ENCODE results near the gene HNRNPM.
"Not testable (repeated sequence)": the region's sequence is repeated elsewhere in the genome, so short reads cannot be mapped to it uniquely, and the experiment has no call there.

The HNRNPM gene

DNA sequence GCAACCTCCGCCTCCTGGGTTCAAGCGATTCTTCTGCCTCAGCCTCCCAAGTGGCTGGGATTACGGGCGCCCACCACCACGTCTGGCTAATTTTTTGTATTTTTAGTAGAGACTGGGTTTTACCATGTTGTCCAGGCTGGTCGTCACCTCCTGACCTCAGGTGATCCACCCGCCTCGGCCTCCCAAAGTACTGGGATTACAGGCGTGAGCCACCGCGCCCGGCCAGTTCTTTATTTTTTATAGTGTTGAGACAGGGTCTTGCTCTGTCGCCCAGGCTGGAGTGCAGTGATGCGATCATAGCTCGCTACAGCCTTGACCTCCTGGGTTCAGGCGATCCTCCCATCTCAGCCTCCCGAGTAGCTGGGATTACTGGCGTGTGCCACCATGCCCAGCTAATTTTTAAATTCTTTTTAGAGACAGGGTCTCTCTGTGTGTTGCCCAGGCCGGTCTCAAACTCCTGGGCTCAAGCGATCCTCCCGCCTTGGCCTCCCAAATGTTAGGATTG, 69.8 kb downstream of the HNRNPM start:
- not testable (repeated sequence) for DNase-seq

DNA sequence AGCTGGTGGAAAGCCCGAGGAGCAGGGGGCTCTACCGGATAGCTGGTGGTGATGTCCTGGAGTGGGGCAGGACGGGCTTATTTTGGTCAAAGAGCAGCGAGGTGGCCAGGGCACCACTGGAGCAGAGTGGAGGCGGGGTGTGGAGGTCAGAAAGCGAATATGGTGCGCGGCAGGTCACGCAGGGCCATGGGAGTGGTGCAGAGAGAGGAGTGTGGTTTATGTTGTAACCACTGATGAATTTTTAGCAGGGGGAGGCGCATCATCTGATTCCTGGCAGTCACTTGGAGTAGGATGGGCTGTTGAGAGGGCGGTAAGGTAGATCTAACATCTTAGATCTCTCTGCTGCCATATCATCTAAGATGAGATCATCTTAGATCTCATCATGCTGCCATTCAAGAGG, 70.5 kb downstream of the HNRNPM start:
- DNase-seq, result peak; percentile 36 to 80 (median 54)

DNA sequence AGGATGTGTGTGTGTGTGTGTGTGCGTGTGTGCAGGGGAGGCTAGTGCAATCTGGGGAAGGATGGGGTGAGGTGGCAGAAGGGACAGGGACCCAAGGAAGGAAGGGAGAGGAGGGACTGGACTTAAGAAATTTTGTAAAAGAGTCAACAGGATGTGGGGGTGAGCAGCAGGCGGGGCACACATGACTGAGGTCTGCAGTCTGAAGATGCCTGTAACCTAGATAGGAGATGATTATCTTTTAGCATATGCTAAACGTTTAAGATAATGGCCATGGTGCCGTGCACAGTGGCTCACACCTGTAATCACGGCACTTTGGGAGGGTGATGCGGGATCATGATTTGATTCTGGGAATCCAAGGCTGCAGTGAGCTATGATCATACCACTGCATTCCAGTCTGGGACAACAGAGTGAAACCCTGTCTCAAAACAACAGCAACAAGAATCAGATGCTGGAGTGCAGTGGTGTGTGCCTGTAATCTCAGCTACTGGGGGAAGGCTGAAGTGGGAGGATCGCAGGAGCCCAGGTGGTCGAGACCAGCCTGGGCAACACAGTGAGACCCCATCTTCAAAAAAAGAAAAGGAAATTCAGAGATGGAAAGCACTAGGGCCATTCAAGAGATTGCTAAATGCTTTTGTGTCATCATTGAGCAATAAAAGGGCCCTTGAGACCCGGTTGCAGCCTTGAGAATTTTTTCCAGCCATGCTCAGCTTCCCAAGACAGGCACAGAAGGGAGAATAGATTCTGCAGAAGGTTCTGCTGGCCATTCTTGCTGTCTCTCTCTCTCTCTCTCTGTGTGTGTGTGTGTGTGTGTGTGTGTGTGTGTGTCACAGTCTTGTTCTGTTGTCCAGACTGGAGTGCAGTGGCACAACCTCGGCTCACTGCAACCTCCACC, 73.0 kb downstream of the HNRNPM start:
- DNase-seq, result peak in 5 of 6 experiments; percentile 29 to 70 (median 61)

DNA sequence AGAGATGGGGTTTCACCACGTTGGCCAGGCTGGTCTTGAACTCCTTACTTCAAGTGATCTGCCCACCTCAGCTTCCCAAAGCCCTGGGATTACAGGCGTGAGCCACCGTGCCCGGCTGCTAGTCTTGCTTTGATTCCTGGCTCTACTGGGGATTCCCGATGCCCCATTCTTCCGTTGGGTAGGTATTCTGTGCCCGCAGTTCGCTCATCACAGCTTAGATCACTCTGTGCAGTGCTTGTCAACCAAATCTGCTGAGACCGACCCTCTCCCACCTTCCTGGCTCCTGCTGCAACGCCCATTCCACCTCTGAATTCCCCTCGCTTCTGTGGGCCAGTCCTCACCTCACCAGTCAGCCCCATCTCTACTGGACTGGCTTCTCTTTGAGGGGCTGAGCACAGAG, 73.8 kb downstream of the HNRNPM start:
- DNase-seq, result peak in 1 of 6 experiments; percentile 17

DNA sequence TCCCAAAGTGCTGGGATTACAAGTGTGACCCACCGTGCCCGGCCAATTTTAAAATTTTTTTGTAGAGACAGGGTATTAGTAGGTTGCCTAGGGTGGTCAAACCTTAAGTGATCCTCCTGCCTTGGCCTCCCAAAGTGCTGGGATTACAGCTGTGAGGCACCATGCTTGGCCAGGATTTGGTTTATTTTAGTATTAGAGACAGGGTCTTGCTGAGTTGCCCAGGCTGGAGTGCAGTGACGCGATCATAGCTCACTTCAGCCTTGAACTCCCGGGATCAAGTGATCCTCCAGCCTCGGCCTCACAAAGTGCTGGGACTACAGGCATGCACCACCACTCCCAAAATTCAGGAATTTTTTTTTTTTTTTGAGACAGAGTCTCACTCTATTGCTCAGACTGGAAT, 74.6 kb downstream of the HNRNPM start:
- DNase-seq, result no peak

DNA sequence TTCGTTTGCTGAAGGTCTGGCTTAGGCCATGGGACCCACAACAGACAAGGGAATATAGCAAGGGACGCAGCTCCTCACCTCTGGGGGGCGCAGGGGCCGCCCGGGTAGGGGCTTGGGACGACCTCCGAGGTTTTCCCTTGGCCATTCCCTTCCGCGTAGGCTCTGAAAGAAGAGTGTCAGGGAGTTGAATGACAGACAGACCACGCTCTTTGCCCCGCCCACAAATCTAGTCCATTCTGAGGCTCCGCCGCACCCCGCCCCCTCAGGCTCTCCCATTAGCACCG, 80.6 kb downstream of the HNRNPM start:
- DNase-seq, result no peak

DNA sequence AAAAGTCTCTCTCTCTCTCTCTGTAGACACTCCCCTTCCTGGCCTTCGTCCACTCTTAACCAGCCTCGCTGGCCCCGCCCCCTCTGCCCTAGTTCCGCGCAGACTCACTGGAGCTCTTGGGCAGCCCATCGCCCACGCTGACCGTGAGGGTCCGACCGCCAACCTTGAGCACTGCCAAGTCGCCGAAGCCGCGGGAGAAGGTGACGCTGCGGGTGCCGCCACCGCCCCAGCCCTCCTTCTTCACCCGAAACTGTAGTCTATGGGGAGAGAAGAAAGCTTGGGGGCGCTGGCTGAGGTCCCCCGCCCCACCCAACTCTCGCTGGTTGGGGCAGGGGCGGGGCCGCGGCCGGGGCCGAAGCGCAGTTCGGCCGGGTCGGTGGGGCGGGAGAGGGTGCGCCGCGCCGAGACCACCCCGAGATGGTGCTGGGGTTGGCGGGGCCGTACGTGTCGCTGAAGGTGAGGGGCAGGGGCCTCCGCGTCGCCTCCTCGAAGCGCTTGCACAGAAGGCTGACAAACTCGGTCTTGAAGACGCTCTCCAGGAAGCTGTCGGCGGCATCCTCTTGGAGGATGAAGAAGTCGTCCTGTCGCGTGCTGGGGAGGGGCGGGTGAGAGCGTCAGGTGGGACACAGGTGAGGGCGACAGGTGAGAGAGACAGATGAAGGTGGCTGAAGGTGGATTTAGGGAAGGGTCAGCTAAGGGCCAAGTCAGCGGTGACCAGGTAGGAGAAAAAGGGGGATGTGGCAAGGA, 81.7 kb downstream of the HNRNPM start:
- DNase-seq, result no peak

DNA sequence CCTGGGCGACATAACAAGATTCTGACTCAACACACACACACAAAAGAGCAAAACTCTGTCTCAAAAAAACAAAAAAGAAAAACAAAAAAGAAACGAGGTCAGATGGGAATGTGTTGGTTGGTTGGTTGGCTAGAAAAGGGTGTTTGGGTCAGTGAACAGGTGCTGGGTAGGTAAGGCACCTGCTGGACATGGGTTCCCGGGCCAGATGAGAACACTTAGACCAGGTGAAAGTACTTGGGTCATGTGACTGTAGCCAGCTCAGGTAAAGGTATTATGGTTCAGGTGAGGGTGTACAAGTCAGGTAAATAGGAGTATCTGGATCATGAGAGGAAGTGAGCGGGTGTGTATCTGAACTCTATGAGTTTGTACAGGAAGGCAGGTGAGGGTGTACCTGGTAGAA, 83.7 kb downstream of the HNRNPM start:
- DNase-seq, result no peak

DNA sequence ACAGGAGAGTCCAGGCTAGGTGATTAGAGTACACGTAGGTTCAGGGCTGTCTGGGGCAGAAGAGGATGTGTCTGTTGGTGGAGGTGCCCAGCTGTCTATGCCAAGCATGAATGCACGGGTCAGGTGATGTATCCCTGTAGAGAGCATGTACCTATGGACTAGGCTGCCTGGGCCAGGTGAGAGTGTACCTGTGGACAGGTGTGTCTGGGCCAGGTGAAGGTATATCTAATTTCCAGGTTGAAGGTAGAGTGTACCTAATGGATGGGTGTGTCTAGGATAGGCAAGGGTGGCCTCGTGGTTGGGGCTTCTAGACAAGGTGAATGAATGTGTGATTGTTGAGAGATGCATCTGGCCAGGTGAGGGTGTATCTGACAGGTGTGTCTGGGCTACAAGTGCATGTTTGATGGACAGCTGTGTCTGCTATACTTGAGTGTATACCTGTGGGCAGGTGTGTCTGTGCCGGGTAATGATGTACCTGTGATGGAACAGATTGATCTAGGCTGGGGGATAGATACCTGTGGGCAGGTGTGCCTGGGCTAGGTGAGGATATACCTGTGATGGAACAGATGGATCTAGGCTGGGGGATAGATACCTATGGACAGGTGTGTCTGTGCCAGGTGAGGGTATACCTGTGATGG, 84.7 kb downstream of the HNRNPM start:
- DNase-seq, result no peak

DNA sequence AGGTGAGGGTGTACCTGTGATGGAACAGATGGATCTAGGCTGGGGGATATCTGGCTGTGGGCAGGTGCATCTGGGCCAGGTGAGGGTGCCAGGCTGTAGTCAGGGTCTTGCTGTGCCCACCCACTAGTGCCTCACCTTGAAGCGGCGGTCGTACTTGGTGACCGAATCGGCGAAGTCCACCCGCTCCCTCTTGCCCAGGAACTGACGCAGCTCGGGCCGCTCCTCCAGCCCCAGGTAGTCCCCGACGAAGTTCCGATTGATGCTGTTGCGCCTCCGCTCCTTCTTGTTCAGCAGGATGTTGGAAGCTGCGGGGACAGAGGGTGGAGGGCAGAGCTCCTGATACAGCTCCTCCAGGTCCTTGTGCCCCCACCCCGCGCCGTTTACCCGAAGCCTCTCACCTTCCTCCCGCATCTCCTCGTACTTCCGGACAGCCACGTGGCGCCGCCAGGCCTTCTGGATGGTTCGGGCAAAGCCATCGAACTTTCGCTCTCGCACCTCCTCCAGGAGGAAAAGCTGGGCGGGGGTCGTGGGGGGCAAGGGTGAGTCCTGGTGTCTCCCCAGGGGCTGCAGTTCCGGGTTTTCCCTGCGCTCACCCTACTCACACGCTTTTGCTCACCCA, 85.4 kb downstream of the HNRNPM start:
- no peak for DNase-seq

DNA sequence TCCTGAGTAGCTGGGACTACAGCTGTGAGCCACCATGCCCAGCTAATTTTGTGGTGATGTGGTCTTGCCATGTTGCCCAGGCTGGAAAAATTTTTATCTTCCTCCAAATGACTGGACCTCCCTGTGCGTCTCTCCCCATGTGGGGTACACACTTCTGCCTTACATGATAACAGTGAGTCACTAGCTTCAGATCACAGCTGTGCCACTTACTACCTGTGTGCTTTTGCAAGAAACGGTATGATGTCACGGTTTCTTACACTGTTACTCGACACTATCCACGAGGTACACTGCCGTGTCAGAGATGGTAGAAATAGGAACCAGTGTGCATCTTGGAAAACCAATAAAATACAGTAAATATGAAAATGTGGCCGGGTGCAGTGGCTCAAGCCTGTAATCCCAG, 86.7 kb downstream of the HNRNPM start:
- no peak for DNase-seq

DNA sequence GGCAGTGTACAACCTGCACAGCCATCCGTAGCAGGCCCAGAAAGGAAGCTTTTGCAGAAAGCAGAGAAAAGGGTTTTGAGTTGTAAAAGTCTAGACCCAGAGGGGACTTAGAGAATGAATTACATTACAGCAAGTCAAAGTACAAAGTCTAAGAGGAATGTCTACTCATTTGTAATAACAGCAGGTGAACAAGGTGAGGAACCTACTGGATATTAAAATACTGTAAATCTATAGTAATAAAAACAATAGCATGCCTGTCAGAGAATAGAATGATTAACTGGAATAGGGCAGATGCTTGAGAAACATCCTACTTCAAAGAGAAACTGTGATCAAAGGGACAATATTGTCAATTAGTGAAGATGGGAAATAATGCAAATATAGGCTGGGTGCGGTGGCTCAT, 87.5 kb downstream of the HNRNPM start:
- no peak for DNase-seq

DNA sequence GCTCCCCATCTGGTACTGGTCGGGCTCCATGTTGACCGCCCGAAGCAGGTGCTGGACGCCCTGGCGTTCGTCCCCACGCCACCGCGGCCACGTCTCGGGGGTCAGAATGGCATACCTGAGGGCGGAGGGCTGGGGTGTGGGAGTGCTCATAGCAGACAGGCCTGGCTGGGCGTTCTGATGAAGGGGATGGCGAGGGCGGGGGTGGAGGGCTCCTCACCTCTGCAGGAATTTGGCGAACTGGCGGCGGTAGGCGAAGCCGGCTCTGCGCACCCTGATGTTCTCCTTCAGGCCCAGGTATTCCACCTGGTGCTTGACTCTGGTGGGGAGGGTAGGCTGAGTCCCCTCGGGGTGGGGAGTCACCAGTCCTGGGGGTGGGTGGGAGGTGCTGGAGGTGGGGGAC, 91.5 kb downstream of the HNRNPM start:
- no peak for DNase-seq

DNA sequence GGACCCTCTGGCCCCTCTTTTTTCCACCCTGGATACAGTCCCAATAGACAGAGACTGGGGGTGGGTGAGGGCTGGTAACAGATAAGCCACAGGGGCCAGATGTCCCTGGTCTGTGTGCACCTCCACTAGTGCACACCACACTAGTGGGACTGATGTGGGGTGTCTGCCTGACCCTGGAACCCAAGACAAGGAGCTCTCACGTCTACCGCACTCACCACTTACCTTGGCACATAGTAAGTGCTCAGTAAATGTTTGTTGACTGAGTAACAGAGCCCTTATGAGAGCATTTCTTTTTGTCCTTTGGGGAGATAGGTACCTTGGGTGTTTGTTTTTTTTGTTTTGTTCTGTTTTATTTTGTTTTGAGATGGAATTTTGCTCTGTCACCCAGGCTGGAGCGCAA, 92.3 kb downstream of the HNRNPM start:
- DNase-seq, result no peak
